Measurements from ENCODE around the gene GUCA2B. TPM values are rescaled to one million over a fixed set of nuclear protein-coding genes. Genes with fewer than 3 reads are reported as not detected.

The GUCA2B gene
- total and polyA plus RNA-seq, 4 donors, result 1.7 to 3.3 TPM; not detected in 2

GRCh38 chr1:42153624-42154023, 414 bp downstream of the GUCA2B start:
- H3K27ac ChIP-seq (ENCODE audit: low read depth in 1 of 2, low read length in 2 of 2), result no peak overlapping the region
- 83% methylated on average over 6 of the region's 6 CpGs for WGBS

More at GRCh38 chr1:42153624-42154023, 414 bp downstream of the GUCA2B start:
- no peaks in the 10 kb centered on the region for H3K36me3 ChIP-seq (ENCODE audit: control insufficient read depth in 4 of 4, insufficient read depth in 3 of 4, low read depth in 1 of 4, low read length in 3 of 4)
- H3K9ac ChIP-seq (ENCODE audit: low read depth in 1 of 2, low read length in 2 of 2), result no peak overlapping the region
- no peaks in the 10 kb centered on the region for H3K27me3 ChIP-seq (ENCODE audit: control insufficient read depth in 4 of 4, insufficient read depth in 4 of 4, low read length in 3 of 4)
- TF ChIP-seq SP1 (IDR thresholded peaks at IDR 0.05) (no peak), ATF3 (IDR thresholded peaks at IDR 0.05) (no peak), HNF4A (conservative IDR thresholded peaks at IDR 0.05) (no peak), RAD21 (IDR thresholded peaks at IDR 0.05) (no peak), REST (IDR thresholded peaks at IDR 0.05) (no peak), NR2F2 (IDR thresholded peaks at IDR 0.05) (no peak), MAX (IDR thresholded peaks at IDR 0.05) (no peak), EGR1 (IDR thresholded peaks at IDR 0.05; ENCODE audit: low read depth in 2 of 2) (no peak), JUND (IDR thresholded peaks at IDR 0.05) (no peak), FOXA1 (IDR thresholded peaks at IDR 0.05) (no peak), FOXA2 (IDR thresholded peaks at IDR 0.05) (no peak), CTCF (IDR thresholded peaks at IDR 0.05; ENCODE audit: low read depth, low read length, missing input control) (no peak), TAF1 (conservative IDR thresholded peaks at IDR 0.05) (no peak), GABPA (IDR thresholded peaks at IDR 0.05 in 1 of 2, conservative IDR thresholded peaks at IDR 0.05 in 1 of 2) (no peak), HNF4G (IDR thresholded peaks at IDR 0.05) (no peak), ZBTB33 (IDR thresholded peaks at IDR 0.05) (no peak), RXRA (IDR thresholded peaks at IDR 0.05) (no peak), YY1 (IDR thresholded peaks at IDR 0.05) (no peak)
- DNase-seq (ENCODE audit: low spot score), result no peak
- H3K4me1 ChIP-seq (ENCODE audit: control insufficient read depth in 4 of 4, insufficient read depth in 4 of 4, low read length in 3 of 4), result peaks cover 8 to 20% (median 10%) of the 10 kb centered on the region in 4 donors
- H3K9me3 ChIP-seq (ENCODE audit: control insufficient read depth in 4 of 4, low read length in 3 of 4), result no peaks in the 10 kb centered on the region
- H3K4me3 ChIP-seq (ENCODE audit: low read depth in 1 of 3, low read length in 3 of 3), result no peak overlapping the region

Data from liver (tissue), 9 donors.